ENCODE measurements around the gene MCUB. TPM values are rescaled to one million over a fixed set of nuclear protein-coding genes. Genes with fewer than 3 reads are reported as not detected.

MCUB gene
- polyA plus RNA-seq, 3 donors: 117 to 125 (median 123) TPM

DNA sequence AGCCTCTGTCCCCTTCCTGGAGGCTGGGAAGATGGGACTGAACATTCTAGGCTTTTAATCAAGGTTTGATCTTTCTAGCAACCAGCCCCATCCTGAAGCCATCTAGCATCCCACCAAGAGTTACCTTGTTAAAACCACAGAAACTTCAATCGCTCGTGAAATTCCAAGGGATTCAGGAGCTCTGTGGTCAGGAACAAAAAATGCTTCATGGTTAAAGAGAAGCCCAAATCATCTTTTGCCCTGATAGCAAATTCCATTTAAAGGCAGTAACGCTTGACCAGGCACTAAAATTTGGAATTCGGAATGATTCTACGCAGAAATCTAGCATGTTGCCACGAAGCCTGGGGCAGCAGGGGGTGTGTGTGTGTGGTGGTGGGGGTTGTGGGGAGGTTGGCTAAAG lies 95.3 kb downstream of the MCUB start:
- no peak for DNase-seq
- Histone ChIP-seq H3K79me2 (ENCODE audit: insufficient read depth, low read length) (peaks cover 10% of the 10 kb centered on the region), H3K4me1 (ENCODE audit: control insufficient read depth in 1 of 2, insufficient read depth in 2 of 2, low read length in 2 of 2) (no peaks in the 10 kb centered on the region), H4K20me1 (ENCODE audit: insufficient read depth, low read length) (peaks cover 76% of the 10 kb centered on the region), H3K4me2 (replicated peaks; ENCODE audit: extremely low read depth, low read length, poor library complexity, severe bottlenecking) (no peak overlapping the region), H3K36me3 (replicated peaks in 1 of 2; ENCODE audit: control insufficient read depth in 1 of 2, insufficient read depth in 2 of 2, low read length in 2 of 2) (peaks cover 6 to 29% of the 10 kb centered on the region in 2 donors), H3K27ac (ENCODE audit: low read depth in 1 of 2, low read length in 2 of 2) (no peak overlapping the region), H3K9ac (ENCODE audit: insufficient read depth, low read length, poor library complexity, severe bottlenecking) (no peak overlapping the region), H2AFZ (ENCODE audit: insufficient read depth, low read depth, low read length, poor library complexity, severe bottlenecking) (no peak overlapping the region), H3K27me3 (ENCODE audit: control insufficient read depth in 2 of 2, insufficient read depth in 2 of 2, low read length in 2 of 2) (no peaks in the 10 kb centered on the region), H3K4me3 (replicated peaks in 1 of 3; ENCODE audit: low read depth in 2 of 3, low read length in 3 of 3) (no peak overlapping the region), H3K9me3 (replicated peaks in 1 of 2; ENCODE audit: control insufficient read depth in 1 of 2, insufficient read depth in 1 of 2, low read length in 2 of 2) (peaks cover 10 to 12% of the 10 kb centered on the region in 2 donors)
- Mint-ChIP-seq H3K4me1 (no peaks in the 10 kb centered on the region), H3K9me3 (peaks cover 2 to 11% (median 6%) of the 10 kb centered on the region in 7 donors), H3K27ac (no peak overlapping the region), H3K4me3 (no peak overlapping the region), H3K36me3 (peaks cover 19 to 32% of the 10 kb centered on the region in 2 donors), H3K27me3 (ENCODE audit: low read depth in 3 of 3) (no peaks in the 10 kb centered on the region)
- intact Hi-C loops (cut with micrococcal nuclease): no loop called here
- 28% methylated on average over 3 of the region's 6 CpGs for WGBS (ENCODE audit: insufficient coverage)
- TF ChIP-seq, protein P1, sequence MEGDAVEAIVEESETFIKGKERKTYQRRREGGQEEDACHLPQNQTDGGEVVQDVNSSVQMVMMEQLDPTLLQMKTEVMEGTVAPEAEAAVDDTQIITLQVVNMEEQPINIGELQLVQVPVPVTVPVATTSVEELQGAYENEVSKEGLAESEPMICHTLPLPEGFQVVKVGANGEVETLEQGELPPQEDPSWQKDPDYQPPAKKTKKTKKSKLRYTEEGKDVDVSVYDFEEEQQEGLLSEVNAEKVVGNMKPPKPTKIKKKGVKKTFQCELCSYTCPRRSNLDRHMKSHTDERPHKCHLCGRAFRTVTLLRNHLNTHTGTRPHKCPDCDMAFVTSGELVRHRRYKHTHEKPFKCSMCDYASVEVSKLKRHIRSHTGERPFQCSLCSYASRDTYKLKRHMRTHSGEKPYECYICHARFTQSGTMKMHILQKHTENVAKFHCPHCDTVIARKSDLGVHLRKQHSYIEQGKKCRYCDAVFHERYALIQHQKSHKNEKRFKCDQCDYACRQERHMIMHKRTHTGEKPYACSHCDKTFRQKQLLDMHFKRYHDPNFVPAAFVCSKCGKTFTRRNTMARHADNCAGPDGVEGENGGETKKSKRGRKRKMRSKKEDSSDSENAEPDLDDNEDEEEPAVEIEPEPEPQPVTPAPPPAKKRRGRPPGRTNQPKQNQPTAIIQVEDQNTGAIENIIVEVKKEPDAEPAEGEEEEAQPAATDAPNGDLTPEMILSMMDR (IDR thresholded peaks at IDR 0.05): no peak

DNA sequence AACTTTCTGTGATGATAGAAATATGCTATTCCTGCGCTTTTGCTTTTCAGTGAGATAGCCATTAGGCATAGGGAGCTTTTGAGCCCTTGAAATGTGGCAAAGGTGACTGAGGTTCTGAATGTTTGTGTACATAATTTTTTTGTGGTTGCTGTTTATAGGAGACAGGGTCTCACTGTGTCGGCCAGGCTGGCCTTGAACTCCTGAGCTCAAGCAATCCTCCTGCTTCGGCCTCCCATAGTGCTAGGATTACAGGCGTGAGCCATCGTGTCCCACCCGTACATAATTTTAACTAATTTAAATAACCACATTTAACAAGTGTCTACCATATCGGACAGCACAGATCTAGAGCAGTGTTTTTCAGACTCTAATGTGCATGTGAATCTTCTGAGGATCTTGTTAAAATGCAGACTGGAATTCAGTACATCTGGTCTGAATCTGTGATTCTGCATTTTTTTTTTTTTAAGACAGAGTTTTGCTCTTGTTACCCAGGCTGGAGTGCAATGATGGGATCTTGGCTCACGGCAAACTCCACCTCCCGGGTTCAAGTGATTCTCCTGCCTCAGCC lies 97.9 kb downstream of the MCUB start:
- no peak overlapping the region for H3K4me3 Mint-ChIP-seq
- DNase-seq: no peak
- no peaks in the 10 kb centered on the region for H3K9me3 Mint-ChIP-seq
- H3K4me1 Mint-ChIP-seq: no peaks in the 10 kb centered on the region
- H2AFZ ChIP-seq (ENCODE audit: insufficient read depth, low read depth, low read length, poor library complexity, severe bottlenecking): no peak overlapping the region
- no peak overlapping the region for H3K27ac Mint-ChIP-seq
- WGBS (ENCODE audit: insufficient coverage): 100% methylated on average over 5 of the region's 9 CpGs
- no peaks in the 10 kb centered on the region for H3K79me2 ChIP-seq (ENCODE audit: insufficient read depth, low read length)
- TF ChIP-seq, protein P1 (IDR thresholded peaks at IDR 0.05): no peak
- peaks cover 60% of the 10 kb centered on the region for H4K20me1 ChIP-seq (ENCODE audit: insufficient read depth, low read length)
- H3K4me2 ChIP-seq (replicated peaks; ENCODE audit: extremely low read depth, low read length, poor library complexity, severe bottlenecking): no peak overlapping the region
- peaks cover 22 to 34% of the 10 kb centered on the region in 2 donors for H3K36me3 Mint-ChIP-seq
- no peak overlapping the region for H3K27ac ChIP-seq (ENCODE audit: low read depth in 1 of 2, low read length in 2 of 2)
- intact Hi-C loops (cut with micrococcal nuclease): no loop called here
- H3K9me3 ChIP-seq (replicated peaks in 1 of 2; ENCODE audit: control insufficient read depth in 1 of 2, insufficient read depth in 1 of 2, low read length in 2 of 2): peaks cover 0 to 3% of the 10 kb centered on the region in 2 donors
- no peak overlapping the region for H3K9ac ChIP-seq (ENCODE audit: insufficient read depth, low read length, poor library complexity, severe bottlenecking)
- H3K27me3 Mint-ChIP-seq (ENCODE audit: low read depth in 3 of 3): no peaks in the 10 kb centered on the region
- H3K4me1 ChIP-seq (ENCODE audit: control insufficient read depth in 1 of 2, insufficient read depth in 2 of 2, low read length in 2 of 2): no peaks in the 10 kb centered on the region
- H3K4me3 ChIP-seq (replicated peaks in 1 of 3; ENCODE audit: low read depth in 2 of 3, low read length in 3 of 3): no peak overlapping the region
- no peaks in the 10 kb centered on the region for H3K27me3 ChIP-seq (ENCODE audit: control insufficient read depth in 2 of 2, insufficient read depth in 2 of 2, low read length in 2 of 2)
- peaks cover 15 to 36% of the 10 kb centered on the region in 2 donors for H3K36me3 ChIP-seq (replicated peaks in 1 of 2; ENCODE audit: control insufficient read depth in 1 of 2, insufficient read depth in 2 of 2, low read length in 2 of 2)

Measured in CD14-positive monocyte (primary cell).